Epidermal melanocyte (primary cell): ENCODE data around the gene C1QTNF1.

Experiments
- DNase-seq: peaks from one replicate; pipeline ENCODE4 v3.0.0; 2011; ENCODE audit warnings: low spot score; ENCODE audit not compliant: insufficient read length

Gene C1QTNF1

DNA sequence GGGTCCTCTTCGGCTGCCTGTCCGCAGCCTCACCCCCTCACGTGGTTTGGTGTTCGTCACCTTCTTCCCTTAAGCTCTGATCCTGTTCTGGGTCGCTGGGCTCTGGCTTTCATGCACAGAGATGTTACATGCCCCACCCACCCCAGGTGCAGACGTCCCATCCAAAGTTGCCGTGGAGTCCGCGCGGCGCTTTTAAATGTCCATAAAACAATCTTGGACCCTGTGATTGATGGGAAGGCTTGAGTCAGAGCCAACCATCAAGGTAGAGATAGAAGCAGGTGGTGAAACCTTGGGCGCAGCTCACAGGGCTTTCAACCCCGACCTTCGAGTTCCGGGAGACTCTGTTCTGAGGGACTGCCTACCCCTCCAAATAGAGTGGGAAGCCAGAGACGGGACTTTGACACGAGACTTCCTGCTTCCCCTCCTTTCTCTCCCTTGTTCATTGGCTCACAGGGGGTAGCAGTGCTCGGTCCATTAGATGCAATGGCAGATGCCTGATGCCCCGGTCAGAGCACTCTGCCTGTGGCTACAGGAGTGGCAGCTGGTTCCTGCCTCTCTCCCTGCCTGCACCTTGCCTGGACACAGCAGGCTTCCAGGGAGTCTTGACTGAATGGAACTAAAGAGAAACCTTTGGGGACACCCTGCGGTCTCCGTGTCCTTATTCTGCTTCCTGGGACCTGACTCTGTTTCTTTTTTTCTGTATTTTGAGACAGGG is 54.7 kb downstream of the C1QTNF1 start:
- peak; percentile 4 for DNase-seq

DNA sequence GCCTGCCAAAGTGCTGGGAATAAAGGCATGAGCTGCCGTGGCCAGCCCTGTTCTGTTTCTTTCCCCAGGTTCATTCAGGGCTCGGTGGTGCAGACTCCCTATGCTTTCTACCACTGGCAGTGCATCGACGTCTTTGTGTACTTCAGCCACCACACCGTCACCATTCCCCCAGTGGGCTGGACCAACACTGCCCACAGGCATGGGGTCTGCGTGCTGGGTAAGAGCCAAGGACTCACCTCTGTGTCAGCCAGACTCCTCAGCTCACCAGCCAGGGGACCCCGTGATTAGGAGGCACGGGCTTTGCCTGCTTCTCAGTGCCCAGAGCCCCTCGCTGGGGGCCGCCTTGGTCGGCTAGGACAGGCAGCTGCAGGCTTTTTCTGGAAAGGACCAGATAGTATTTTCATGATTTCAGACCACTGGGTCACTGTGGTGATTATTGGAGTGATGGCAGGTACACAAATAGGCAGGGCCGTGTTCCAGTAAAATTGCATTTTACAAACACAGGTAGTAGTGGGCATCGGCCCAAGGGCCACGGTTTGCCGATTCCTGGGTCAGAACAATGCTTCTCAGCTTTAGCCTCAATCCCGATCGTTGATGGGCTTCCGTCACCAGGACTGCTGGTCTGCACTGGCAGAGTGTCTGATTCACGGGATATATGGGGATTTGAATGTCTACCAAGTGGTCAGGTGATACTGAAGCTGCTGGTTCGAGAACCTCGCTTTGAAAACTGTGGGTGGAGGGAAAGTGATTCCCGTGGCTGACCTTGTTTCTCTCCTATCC is 55.6 kb downstream of the C1QTNF1 start:
- DNase-seq: no peak

DNA sequence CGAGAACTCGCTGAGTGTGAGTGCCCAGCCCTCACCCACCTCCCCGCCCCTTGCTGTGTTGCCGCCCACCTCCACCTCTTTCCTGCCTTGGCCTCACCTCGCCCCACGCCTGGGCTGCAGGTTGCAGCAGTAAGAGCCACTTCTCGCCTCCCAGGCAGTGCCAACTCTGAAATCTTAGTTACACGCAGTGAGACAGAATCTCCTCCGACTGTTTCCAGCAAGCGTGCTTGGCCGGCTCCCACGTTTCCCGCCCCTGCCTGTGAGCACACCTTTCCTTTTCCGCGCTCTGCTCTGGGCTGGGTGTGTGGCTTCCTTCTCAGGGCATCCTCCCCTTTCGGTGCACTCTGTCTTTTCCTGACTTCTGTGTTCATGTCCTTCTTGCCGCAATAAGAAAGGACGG is 56.4 kb downstream of the C1QTNF1 start:
- DNase-seq: no peak

DNA sequence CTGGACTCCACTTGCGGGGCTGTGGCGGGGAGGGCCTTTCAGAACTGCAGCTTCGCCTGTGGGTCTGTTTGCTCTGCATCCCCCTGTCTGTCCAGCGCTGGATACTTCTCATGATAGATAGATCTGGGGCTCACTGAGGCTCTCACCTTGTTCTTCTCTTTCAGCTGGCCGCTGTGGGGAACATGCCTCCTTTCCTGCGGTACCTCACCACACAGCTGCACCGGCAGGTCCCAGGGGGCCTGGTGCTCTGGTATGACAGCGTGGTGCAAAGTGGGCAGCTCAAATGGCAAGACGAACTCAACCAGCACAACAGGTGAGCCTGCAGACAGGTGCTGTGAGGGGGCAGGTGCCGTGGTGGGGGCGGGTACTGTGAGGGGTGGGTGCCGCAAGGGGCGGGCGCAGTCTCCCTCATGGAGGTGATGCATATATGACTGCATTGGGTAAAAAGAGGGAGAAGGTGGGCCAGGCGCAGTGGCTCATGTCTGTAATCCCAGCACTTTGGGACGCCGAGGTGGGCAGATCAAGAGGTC is 56.9 kb downstream of the C1QTNF1 start:
- peak; percentile 12 for DNase-seq

DNA sequence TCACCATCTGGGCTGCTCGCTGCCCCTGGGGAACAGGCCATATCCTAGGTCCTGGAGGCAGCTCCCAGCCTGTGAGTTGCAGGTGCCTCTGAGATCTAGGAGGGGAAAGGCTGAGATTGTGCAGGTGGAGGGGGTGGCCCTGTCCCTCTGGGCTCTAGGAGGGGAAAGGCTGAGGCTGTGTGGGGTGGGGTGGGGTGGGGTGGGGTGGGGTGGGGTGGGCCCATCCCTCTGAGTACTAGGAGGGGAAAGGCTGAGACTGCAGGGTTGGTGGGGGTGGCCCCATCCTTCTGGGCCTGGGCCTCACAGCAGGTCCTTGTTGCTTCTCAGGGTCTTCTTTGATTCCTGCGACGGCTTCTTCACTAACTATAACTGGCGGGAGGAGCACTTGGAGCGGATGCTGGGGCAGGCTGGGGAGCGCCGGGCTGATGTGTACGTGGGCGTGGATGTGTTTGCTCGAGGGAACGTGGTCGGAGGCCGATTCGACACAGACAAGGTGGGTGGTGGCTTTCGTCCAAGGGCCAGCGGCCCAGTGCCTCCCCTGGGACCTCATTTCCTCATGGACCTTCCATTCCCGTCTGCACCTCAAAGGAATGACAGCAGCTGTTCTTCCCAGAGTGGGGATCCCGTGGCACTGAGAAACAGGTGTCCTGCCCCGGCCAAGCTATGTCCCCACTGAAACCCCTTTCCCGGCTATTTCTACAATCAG is 57.8 kb downstream of the C1QTNF1 start:
- peak; percentile 5 for DNase-seq

DNA sequence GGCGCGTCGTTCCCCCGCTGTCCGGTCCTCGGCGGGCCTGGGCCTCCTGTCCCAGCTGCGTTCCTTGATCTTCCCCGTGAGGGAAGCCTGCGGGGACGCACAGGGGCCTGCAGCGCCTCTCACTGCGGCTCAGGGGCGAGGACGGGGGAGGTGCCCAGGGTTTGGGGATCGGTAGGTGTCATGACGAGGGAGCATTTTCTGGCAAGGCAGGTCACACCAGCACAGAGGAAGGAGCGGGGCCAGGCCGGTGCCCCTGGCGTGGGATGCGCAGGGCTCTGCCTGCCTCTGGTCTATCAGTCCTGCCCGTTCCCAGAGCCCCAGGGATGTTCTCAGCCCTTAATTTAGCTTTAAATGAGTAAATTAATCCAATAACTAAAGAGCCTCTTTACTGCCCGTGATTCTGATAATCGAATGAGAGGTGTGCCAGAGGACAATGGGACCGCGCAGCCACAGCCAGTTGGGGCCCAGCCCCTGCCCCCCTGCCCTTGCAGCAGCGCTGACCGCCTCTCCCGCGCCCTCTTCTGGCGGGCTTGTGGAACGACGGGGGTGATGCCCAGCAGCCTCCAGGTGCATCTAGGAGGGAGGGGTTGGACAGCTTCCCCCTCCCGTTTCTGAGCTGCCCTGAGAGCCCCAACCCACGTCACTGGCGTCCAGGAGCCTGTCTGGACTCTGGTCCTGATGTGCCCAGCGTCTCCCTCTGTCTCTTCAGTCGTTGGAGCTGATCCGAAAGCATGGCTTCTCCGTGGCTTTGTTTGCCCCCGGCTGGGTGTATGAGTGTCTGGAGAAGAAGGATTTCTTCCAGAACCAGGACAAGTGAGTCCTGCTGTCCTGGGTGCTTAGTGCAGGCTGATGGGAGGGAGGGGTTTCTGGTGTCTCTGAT is 58.6 kb downstream of the C1QTNF1 start:
- peak; percentile 63 for DNase-seq

DNA sequence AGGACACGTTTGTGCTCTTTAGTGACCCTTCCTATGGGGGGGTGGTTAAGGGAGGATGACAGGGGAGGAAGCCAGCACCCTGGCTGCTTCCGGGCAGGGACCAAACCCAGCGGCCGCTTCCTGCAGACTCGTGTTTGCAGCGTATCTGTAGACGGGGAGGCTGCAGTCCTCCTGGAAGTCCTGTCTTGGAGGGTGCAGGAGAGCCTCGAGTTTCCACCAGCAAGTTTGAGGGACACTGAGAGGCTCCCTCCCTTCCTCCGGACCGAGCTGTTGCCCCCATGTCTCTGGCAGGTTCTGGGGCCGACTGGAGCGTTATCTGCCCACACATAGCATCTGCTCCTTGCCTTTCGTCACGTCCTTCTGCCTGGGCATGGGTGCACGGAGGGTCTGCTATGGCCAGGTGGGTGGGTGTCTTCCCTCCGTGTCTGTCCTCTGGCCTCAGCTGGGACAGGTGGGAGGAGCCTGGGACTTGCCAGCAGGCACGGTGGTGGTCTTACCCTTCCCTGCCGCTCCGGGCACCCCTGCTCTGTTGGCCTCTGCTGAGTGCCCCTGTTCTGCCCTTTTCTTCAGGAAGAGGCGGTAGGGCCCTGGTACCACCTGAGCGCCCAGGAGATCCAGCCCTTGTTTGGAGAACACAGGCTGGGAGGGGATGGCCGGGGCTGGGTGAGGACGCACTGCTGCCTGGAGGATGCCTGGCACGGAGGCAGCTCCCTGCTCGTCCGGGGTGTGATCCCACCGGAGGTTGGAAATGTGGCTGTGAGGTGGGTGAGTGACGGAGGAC is 59.4 kb downstream of the C1QTNF1 start:
- peak; percentile 9 for DNase-seq

DNA sequence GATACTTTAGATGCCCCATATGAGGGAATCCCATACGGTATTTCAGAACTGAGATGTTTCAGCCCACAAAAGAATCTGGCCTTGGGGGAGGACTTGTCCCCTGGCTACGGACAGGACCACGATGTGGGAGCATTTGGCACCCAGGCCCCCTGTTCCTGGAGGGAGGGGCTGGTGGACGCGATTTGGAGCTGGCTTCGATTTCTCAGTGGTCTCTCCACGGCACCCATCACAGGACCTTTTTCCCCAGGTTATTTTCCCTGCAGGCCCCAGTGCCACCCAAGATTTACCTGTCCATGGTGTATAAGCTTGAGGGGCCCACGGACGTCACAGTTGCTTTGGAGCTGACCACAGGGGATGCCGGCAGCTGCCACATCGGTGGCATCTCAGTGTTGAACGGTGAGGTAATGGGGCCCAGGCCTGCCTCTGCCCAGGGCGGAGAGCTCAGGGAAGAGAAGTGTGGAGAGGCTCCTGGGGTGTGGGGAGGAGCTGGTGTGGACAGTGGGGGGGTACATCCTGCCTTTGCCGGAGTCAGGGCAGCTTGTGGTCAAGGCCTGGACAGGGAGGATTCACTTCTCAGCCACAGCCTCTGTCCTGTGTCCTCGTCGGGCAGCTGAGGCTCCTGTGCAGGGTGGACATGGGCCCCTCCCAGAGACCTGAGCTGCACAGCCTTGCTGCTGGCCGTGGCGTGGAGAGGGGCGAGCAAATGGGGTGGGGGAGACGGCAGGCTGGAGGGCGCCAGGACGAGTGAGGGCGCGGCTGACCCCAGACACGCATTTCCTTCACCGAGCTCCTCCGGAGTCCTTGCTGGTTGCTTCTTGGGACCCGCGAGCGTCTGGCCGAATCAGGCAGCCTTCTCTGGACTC is 60.6 kb downstream of the C1QTNF1 start:
- DNase-seq: peak; percentile 14

DNA sequence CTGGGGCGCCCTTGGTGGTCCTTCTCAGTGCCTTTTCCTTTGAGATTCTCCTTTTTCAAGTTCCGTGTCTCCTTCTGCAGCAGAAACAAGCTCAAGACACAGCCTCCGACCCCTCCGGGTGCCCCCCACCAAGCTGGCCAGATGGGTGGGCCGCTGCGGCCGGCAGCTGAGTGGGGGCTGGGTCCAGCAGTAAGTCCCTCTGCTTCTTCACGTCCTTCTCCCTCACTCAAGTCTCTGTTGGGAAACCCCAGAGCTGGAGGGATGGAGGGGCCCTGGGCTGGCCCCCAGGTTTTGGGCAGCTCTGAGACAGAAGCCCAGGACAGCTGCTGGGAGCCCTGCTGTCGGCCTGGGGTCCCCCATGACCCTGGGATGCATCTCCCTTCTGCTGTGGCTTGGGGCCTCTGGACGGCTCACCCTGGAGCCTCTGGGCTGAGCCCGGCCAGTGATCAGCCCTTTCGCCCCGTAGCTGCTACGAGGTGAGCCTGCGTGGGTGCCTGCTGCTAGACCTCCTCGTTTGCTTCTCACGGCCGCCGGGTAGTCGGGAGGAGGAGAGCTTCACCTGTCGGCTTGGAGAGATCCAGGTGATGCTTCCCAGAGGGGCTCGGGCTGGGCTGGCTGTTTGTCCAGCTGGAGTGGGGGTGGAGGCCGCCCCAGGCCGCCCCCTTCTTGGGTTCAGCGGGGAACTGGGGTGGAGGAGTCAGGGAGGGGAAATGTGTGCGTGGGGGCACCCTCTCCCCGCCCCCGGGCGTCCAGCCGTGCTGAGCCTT is 61.4 kb downstream of the C1QTNF1 start:
- peak; percentile 7 for DNase-seq

DNA sequence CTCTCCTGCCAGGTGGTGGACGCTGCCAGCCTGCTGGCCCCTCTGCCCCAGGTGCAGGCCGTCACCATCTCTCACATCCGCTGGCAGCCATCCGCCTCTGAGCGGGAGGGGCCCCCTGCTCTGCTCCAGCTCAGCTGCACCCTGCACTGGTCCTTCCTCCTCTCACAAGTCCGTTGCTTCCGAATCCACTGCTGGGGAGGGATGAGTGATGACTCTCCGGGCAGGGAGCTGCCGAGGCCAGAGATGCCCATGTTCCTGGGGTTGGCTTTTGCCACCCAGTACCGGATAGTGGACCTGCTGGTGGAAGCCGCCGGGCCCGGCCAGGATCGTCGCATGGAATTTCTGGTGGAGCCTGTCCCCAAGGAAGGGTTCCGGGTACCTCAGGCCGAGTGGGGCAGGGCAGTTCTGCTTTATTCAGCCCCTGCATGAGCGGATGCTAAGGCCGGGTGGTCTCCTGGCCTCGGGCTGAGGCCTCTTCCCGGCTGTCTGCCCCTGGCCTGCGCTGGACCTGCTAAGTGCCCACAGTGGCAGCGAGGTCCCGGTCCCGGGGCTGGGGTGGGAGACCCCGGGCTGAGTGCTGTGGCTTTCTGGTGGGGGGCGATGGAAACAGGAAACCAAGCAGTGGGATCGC is 62.1 kb downstream of the C1QTNF1 start:
- peak; percentile 8 for DNase-seq

DNA sequence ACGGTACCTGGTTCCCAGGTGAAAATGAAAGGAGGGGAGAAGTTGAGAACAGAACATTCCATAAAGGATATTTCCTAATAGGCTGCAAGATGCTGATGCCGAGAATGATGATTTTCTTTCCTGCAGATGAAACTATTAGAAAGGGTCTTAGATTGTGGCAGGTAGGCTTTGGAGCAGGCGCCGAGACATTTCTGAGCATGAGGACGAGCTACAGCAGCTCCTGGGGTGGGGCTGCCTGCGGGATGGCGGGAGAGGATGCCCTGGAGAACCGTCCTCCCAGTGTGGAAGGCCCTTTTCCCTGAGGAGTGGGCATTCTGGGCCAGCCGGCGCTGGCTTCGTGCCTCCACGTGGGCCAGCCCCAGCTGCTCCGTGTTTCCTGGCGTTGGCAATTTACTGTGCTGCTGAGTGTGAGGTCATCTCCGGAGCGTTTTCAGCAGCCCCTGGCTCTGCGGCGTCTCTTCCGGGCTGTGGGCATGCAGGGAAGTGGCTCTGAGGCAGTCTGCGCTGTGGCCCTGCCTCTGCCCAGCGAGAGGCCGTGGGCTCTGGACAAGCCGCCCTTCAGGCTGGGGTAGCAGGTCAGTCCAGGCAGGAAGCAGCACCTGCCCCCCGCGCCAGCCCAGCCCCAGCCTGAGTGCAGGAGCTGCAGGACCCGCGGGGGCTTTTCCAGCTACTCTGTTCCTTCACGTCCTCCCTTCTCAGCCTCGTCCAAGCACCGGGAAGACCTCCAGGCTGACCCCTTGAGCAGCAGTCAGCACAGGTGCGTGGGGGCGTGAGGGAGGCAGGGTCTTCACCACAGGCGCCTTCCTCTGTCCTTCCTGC is 62.8 kb downstream of the C1QTNF1 start:
- DNase-seq: peak; percentile 8

DNA sequence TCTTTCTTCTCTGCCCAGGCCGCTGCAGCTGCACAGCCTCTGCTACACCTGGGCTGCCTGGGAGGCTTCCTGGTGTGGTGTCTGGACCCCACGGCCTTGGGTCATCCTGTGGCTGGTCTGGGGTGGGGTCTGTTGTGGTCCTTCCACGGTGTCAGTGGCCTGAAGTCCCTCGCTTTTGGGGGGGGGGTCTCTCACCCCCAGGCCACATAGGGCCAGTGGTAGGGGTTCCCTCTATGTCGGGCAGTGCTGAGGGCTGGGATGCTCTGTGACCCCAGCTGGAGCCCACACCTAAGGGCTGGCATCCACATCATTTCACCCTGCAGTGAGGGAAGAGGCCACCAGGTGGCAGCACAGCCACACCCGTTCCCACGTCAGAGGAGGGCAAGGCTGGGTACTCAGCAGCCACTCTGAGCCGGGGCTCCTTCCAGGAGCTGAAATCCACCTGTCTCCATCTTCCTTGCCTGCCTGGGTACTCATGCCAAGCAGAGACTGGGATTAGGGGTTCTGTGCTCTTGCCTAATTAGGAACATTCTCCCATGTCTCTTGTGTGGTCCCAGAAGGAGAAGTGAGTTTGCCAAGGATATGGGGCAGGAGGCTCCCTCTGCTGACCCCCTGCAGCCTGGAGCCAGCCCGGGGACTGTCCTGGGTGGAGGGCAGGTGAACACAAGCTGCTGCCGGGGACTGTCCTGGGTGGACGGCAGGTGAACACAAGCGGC is 63.6 kb downstream of the C1QTNF1 start:
- DNase-seq: peak; percentile 95

DNA sequence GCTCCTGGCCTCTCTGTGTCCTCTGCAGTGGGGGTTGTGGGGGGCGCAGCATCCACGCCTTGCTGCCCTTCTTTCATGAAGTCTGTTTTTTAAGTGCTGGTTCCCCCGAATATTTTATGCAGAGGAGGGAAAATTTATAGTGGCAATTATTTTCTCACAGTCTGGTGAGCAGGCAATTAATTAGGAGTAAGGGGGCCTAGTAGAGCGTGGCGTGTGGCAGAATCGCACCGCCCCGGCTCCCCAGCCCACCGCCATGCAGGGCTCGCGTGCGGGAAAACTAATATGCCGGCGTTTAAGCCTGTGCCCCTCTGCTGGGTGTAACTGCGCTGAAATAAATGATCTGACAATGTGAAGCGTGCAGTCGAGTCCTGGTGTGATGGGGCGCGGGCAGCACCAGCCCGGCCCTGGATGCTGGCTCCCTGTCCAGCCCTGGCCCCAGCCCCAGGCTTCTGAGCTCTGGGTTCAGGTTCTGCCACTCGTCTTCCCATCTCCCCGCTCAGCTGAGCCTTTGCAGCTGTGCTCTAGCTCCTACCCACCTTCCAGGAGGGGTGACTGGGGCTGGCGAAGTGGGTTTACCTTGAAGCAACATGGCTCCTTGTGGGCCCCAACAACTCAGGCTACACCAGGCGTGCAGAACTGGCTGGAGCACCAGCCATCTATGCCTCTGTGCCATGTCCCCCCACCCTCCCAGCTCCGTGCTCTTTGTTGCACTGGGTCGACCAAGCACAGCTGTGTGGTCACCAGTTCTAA is 64.5 kb downstream of the C1QTNF1 start:
- DNase-seq: no peak

DNA sequence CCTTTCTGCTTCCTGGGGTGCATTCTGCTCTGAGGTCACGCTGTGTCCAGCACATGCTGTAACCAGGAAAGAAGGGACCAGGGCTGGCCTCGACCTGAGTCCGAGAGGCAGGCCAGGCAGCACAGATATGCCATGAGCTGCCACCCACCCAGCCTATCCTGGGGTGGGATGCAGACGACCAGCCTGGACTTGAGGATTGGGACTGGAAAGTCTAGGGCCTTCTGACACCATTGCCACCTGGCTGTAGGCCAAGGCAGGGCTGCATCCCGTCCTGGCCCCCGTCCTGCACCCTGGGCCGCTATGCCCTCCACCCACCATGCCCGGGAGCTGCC is 65.0 kb downstream of the C1QTNF1 start:
- no peak for DNase-seq

DNA sequence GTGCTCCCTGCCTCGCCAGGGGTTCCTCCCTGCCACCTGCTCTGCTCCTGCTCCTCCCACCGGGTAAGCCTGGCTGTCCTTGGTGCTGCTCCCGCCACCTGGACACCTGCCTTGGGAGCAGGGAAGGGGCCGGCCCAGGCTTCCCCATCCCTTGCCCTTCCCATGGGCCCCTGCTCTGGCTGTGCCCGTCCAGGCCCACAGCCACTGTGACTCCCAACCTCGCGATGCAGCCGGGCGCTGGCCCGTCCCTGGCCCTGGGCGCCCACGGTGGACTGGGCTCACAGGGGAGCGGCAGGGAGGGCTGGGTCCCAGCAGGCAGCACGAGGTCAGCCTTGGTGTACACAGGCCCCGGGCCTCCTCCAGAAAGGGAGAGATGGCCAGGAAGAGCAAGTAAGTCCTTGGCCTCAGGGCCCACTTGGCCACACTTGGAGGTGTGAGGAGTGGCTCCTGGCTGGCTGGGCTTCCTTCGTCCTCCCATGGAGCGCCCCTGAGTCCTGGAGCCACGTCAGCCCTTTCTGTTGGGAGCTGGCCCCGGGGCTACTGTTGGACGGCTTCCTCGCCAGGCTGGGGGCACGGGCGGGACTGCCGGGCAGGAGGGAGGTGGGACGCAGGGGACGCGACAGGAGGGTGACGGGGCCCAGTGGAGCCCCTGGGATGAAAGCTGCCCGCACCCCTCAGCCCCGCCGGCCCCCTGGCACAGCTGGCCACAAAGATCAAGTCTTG is 65.9 kb downstream of the C1QTNF1 start:
- DNase-seq: no peak
